GM21423 (cell line): Measurements from ENCODE around the gene PHLPP1.

Experiments
- ATAC-seq: cut with Tn5 transposase; IDR thresholded peaks from one replicate; pipeline ENCODE4 v1.9.1; 2021; ENCODE audit warnings: mild to moderate bottlenecking, moderate library complexity; ENCODE audit not compliant: unreplicated experiment

Gene PHLPP1

DNA sequence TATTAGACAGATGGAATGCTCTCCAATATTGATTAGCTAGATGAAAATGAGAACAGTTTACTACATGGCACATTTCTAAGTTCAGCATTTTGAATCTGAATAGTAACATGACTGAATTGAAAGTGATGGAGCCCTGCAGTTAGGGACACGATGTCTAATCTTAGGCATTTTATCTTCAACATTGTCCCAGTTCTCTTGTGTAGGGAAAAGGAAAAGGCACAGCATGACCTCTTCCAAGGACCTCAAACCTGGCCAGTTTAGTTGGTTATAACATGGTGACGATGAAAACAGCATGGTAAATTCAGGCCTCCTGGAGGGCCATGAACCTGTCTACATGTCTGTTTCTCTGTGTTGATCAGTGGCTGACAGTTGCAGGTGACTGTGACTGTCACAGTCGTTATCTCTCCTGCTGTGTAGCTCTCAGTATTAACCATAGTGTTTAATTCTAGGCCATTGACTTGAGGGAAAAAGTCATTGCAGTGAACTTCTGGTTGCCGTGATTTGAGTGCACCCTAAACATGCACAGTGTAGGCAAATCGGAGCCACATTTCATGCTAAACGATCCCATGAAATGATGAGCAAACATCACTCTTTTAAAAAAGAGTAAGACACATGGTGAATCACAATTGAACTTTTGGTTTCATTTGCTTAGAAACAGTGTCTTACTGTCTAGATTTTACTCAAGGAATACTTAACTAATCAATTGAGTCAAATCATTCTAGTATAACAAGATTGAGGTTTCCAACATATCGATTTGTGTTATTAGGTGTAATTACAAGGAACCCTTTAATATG lies 129.7 kb downstream of the PHLPP1 start:
- ATAC-seq = peak; percentile 55

DNA sequence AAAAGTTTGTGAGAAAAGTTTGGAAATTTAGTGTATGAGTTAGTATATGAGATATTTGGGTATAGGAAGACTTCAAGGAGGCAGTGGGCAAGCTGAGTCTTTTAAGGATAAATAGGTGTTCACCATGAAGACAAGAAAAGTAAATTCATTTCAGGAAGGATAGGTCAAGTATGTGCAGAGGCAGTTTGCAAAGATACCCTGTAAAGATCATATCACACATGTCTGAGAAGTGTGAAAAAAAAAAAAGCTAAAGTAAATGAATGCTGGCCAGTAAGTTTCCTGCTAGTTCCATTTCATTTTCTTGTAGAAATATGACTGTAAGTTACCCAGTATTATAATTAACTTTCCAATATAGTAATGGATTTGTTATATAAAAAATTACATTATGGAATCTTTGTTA lies 131.0 kb downstream of the PHLPP1 start:
- ATAC-seq = no peak

DNA sequence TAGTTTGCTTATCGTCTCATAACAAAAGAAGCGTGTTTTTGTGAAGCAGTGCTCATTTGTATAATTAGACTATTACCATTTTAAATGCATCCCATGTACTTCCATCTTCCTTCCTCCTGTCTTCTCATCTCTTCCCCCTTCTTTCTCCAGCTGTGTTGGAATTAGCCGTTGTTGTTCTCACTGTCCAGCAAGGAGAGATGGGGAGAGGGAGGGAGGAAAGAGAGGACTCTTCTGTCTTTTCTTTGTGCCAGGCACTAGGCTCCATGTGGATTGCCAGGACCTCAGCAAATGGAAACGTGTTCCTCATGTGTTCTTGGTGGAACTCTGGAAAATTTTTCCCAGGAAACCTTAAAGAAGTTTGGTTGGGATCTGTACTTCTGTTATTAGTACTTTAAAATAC lies 131.7 kb downstream of the PHLPP1 start:
- no peak for ATAC-seq

DNA sequence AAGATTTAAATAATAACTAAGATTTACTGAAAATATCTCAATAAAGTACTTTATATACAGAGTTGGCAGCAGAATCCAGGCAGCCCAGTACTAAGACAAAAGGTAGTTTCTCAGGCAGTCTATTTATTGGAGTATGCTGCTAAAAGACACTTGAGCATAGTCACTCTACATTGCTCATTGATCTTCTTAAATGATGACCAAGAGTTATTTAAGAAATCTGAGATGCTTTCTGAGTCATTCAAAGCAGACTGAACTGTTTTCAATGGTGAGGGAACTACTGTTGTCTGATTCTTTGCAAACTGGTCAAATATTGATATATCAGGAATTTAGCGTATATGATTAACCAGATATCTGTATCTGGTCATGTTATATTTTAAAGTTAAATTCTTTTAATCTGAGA lies 133.6 kb downstream of the PHLPP1 start:
- ATAC-seq = no peak

DNA sequence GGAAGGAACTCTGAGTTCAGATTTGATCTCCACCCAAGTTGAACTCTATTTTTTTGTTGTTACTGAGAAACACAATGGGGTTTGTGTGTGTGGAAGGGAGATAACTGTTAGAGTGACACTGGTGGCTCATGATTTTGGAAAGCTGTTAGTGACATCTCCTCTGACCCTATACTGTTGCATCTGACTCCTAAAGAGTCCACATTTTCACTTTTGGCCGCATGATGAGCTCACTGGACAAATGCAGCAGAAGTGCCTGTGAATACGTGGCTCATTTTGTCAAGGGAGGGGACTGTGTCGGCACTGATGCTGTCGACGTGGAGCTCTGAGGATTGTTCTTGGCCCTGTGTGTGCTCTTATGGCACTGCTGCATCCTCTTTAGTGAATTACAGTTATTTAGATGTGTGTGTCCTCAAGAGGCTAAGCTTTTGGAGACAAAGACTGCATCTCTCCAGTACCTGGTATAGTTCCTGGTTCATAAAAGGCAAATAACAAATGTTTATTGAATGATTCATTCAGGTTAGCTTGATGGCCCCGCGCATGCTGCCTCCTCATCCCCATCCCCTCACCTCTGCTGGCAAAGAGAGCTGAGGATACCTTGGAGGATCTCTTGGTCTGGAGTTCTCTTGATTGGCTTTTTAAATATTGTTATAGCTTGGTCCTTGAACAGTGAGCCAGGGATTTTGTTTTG lies 135.4 kb downstream of the PHLPP1 start:
- ATAC-seq = no peak

DNA sequence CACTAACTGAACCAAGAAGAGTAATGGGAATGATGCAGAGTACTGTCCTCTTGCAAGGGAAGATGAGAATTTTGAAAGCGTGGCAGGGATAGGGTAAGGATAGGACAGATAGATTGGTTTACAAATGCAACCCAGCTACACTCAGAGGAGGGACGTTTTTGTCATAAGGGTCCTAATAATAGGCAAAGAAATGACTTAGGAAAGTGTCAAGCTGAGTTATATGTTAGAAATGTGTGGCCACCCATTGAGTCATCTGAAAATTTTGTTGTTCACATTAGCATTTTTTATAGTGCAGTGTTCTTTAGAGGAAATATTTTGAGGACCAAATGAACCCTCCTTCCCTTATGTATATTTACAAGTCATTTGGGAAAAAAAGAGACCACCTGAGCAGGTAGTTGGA lies 137.5 kb downstream of the PHLPP1 start:
- no peak for ATAC-seq

- ATAC-seq = no peak
These were observed 141.0 kb downstream of the PHLPP1 start for GRCh38 chr18:62856294-62856693.

GRCh38 chr18:62857263-62857976 lies 142.1 kb downstream of the PHLPP1 start:
- no peak for ATAC-seq

DNA sequence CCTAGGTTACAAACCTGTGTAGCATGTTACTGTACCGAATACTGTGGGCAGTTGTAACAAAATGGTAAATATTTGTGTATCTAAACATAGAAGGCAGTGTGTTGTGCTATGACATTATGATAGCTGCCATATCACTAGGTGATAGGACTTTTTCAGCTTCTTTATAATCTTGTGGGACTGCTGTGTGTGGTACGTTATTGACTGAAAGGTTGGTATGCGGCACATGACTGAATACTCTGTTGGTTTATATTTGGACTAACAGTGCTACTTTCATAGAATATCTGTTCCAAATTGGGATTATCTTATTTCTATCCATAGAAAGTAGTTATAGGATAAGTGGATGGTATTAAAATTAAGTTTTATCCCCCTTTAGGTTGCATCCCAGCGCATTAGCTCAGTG lies 144.7 kb downstream of the PHLPP1 start:
- ATAC-seq = no peak

- ATAC-seq = no peak
These were observed 147.1 kb downstream of the PHLPP1 start for GRCh38 chr18:62862466-62862865.

- no peak for ATAC-seq
These were observed 148.2 kb downstream of the PHLPP1 start for GRCh38 chr18:62863579-62864001.

DNA sequence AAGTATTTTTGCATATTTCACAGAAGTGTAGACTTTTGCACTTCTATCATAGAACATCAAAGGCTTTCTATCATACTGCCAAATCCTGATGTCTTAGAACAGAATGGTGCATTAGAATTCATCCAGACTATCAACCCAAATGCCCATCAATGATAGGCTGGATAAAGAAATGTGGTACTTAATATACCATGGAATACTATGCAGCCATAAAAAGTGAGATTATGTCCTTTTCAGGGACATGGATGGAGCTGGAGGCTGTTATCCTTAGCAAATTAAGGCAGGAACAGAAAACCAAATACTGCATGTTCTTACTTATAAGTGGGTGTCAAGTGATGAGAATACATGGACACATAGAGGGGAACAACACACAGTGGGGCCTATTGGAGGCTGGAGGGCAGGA lies 150.2 kb downstream of the PHLPP1 start:
- ATAC-seq = no peak

DNA sequence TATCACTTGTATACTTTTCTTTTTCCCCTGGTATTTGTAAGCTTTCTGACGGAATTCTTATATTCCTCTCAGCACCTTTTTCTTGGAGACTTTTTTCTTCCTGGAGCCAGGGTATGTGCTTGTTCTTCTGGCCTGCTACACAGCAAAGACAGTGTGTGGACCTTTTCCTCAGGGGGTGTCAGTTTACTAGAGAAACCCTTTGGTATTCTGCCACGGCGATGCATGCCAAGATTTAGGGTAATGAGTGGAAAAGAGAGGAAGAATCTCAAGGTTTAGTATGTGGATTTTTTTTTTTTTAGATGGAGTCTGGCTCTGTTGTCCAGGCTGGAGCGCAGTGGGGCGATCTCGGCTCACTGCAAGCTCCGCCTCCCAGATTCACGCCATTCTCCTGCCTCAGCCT lies 152.2 kb downstream of the PHLPP1 start:
- no peak for ATAC-seq

DNA sequence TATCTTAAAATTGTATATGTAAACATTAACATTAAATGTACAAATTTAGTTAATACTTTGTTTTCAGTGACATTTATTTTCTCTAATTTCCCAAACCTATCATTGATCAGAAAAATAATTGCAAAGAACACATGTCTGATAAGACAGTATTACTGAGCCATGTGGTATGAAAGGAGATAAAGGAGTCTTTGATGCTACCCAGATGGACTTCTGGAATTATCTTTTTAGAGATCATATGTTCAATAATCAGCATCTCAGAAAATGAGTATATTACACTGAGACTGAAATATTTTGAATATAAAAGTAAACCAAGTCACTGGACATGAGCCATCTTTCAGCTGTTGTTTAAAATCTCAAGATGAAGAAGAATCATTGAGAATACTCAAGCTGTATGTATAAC lies 153.3 kb downstream of the PHLPP1 start:
- ATAC-seq = no peak

GRCh38 chr18:62870643-62871042 lies 155.3 kb downstream of the PHLPP1 start:
- ATAC-seq = no peak

DNA sequence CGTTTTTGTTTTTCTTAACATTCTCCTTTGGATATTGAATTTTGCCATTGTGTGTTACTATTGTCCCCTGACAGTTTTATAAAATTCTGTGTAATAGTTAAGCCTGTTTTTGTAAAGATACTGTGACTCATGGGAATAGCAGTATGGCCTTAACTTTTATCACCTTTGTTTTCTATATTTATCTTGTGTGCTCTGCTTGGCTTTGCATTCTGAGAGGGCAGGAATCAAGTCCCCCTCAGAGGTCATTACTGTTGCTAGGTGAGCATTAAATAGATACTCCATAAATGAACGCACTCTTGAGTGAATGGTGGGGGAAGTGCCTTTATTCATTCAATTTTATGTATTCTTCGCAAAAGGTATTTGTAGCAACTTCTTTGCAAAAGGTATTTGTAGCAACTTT lies 160.0 kb downstream of the PHLPP1 start:
- ATAC-seq = no peak

- ATAC-seq = no peak
These were observed 160.8 kb downstream of the PHLPP1 start for GRCh38 chr18:62876111-62876510.

- no peak for ATAC-seq
These were observed 161.5 kb downstream of the PHLPP1 start for GRCh38 chr18:62876828-62877227.

DNA sequence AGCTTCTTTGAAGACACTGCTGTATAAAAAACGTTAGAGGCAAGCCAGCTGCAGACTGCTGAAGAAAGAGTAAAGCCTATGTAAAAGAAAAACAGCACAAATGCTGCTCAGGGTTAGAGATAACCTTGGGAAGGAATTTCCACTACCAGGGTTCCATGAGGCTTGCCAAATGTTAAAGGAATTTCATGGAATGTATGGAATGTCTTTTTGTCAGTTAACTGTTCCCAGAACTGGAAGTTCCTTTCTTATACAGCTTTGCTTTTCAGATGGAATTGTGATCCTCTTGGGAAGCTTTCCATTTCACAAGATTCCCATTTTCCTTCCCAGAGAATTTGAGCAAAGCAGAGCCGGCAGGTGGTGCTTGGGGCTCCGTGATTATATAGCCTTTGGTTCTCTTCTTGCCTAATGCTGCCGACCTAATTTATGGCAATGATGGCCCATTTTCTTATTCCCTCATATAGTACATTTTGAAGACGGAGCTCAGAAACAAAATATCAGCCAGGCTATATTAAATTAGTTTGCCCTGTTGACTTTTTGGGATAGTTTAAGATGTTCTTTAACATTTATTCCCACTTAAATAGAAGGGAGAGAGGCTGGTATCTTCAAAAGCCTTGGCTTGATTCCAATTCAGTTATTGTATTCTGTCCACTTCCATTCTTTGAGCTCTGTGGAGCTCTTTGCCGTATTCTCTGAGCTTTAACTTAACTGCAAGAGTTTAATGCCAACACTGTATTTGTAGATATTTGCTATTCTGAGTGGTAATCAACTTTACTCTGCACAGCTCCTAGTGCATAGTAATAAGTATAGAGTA lies 162.3 kb downstream of the PHLPP1 start:
- no peak for ATAC-seq

DNA sequence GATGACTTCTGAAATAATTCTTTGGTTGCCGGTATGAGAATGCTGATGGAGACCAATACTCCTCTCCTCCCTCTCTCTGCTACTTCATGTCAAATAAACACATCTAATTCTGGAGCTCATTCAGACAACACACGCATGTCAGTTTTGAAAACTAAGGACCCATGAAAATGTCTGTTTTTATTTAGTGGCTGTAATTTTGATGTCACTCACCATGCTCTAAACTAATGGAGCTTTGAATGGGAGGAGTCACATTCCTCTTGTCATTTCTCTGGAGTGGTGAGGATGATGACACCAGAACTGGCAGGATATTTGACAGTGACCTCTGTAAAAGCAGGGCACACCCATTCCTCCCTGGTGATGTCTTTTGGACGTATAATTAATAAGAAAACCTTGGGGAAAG lies 163.0 kb downstream of the PHLPP1 start:
- ATAC-seq = no peak

DNA sequence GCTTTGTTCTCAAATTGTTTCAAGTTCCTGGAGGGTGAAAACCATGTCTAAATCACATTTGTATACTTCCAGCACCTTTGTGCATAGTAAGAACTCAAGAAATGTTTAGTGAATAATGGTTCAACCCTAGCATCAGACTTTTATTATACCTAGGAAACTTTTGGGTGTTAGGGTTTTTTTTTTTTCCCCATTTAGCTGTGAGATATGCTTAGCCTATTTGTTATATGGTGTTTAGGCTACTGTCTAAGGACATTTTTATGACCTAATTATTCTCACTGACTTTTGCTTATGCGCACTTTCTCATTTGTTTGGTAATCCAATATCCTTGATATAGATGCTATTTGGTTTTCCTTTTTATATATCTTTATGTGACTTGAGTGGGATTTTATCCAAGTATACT lies 164.7 kb downstream of the PHLPP1 start:
- no peak for ATAC-seq
